ENCODE measurements around the gene CAD. TPM values are rescaled to one million over a fixed set of nuclear protein-coding genes. Genes with fewer than 3 reads are reported as not detected.

CAD gene
- total RNA-seq, 1 donor from 2014 or later: 8.5 TPM

- ATAC-seq (peak; percentile 11), DNase-seq (no peak)
- intact Hi-C loops (cut with micrococcal nuclease): no loop called here
Measured at GRCh38 chr2:27245626-27246025, 28.5 kb downstream of the CAD start.

GRCh38 chr2:27247893-27248292, 30.7 kb downstream of the CAD start:
- ATAC-seq: no peak
- intact Hi-C loops (cut with micrococcal nuclease): no loop called here
- no peak for DNase-seq

GRCh38 chr2:27249159-27249890, 32.2 kb downstream of the CAD start:
- intact Hi-C loops (cut with micrococcal nuclease): no loop called here
- DNase-seq (no peak), ATAC-seq (no peak)

GRCh38 chr2:27249891-27250651, 32.9 kb downstream of the CAD start:
- DNase-seq (peak; percentile 80), ATAC-seq (peak; percentile 84)
- intact Hi-C loops (cut with micrococcal nuclease): no loop called here

GRCh38 chr2:27250652-27251379, 33.6 kb downstream of the CAD start:
- no peak for ATAC-seq
- intact Hi-C loops (cut with micrococcal nuclease): no loop called here
- DNase-seq: no peak

GRCh38 chr2:27251766-27252165, 34.6 kb downstream of the CAD start:
- intact Hi-C loops (cut with micrococcal nuclease): no loop called here
- no peak for ATAC-seq

GRCh38 chr2:27255187-27255586, 38.0 kb downstream of the CAD start:
- DNase-seq (no peak), ATAC-seq (peak; percentile 32)
- intact Hi-C loops (cut with micrococcal nuclease): no loop called here

More at GRCh38 chr2:27251766-27252165, 34.6 kb downstream of the CAD start:
- DNase-seq: no peak

GRCh38 chr2:27255660-27256059, 38.5 kb downstream of the CAD start:
- intact Hi-C loops (cut with micrococcal nuclease): no loop called here
- ATAC-seq (no peak), DNase-seq (no peak)

GRCh38 chr2:27256855-27257454, 39.8 kb downstream of the CAD start:
- DNase-seq (no peak), ATAC-seq (no peak)
- intact Hi-C loops (cut with micrococcal nuclease): no loop called here

- ATAC-seq (no peak), DNase-seq (no peak)
- intact Hi-C loops (cut with micrococcal nuclease): no loop called here
Measured at GRCh38 chr2:27258051-27258450, 40.9 kb downstream of the CAD start.

GRCh38 chr2:27261241-27261925, 44.2 kb downstream of the CAD start:
- no peak for DNase-seq
- intact Hi-C loops (cut with micrococcal nuclease): no loop called here
- no peak for ATAC-seq

- no peak for DNase-seq
- ATAC-seq: no peak
- intact Hi-C loops (cut with micrococcal nuclease): no loop called here
Measured at GRCh38 chr2:27261926-27262298, 44.7 kb downstream of the CAD start.

GRCh38 chr2:27262379-27263286, 45.5 kb downstream of the CAD start, which contains the start of gene SLC30A3:
Gene SLC30A3 (minus strand): TSS chr2:27263047. CDS start chr2:27262906, 141 bp downstream.
- ATAC-seq: peak; percentile 86
- DNase-seq: peak; percentile 82
- intact Hi-C loops (cut with micrococcal nuclease): no loop called here

- DNase-seq (no peak), ATAC-seq (no peak)
- intact Hi-C loops (cut with micrococcal nuclease): no loop called here
Measured at GRCh38 chr2:27263287-27264252, 46.4 kb downstream of the CAD start.

GRCh38 chr2:27264253-27264752, 47.1 kb downstream of the CAD start:
- DNase-seq: no peak
- ATAC-seq: peak; percentile 62
- intact Hi-C loops (cut with micrococcal nuclease): no loop called here

- ATAC-seq (peak; percentile 76), DNase-seq (peak; percentile 85)
- intact Hi-C loops (cut with micrococcal nuclease): no loop called here
Measured at GRCh38 chr2:27264753-27265535, 47.8 kb downstream of the CAD start.

Data from left ventricle myocardium superior (tissue), 1 donor.